Prostate gland (tissue), 1 donor: ENCODE measurements around the gene CBFA2T3.

Experiments used
- POLR2A ChIP-seq: fragments of 450-650 bp; IDR thresholded peaks from one replicate; pipeline ENCODE4 v1.6.1; 2016; ENCODE audit warnings: antibody characterized with exemption, mild to moderate bottlenecking
- POLR2AphosphoS5 ChIP-seq: sonication (generic); formaldehyde crosslinking; IDR thresholded peaks from one replicate; pipeline ENCODE4 v1.6.1; 2017; ENCODE audit warnings: antibody characterized with exemption

GRCh38 chr16:88851616-88852015, 125.4 kb downstream of the CBFA2T3 start:
- no peak for TF ChIP-seq POLR2AphosphoS5
- TF ChIP-seq POLR2A, result no peak
